ENCODE data around the gene WDR13.

DNA sequence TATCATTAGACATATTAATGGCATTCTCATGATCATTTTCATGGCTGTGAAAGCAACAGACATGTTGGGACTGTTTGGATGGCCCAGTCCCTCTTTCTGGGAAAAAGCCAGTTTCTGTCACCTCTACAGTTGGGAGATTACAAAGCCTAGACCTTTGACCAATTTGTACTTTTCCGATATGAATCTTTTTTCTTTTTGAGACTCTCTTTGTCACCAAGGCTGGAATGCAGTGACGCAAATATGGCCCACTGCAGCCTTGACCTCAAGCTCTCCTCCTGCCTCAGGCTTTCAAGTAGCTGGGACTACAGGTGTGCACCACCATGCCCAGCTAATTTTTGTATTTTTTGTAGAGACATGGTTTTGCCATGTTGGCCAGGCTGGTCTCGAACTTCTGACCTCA lies 48.4 kb upstream of the WDR13 start:
- TF ChIP-seq, protein P1, sequence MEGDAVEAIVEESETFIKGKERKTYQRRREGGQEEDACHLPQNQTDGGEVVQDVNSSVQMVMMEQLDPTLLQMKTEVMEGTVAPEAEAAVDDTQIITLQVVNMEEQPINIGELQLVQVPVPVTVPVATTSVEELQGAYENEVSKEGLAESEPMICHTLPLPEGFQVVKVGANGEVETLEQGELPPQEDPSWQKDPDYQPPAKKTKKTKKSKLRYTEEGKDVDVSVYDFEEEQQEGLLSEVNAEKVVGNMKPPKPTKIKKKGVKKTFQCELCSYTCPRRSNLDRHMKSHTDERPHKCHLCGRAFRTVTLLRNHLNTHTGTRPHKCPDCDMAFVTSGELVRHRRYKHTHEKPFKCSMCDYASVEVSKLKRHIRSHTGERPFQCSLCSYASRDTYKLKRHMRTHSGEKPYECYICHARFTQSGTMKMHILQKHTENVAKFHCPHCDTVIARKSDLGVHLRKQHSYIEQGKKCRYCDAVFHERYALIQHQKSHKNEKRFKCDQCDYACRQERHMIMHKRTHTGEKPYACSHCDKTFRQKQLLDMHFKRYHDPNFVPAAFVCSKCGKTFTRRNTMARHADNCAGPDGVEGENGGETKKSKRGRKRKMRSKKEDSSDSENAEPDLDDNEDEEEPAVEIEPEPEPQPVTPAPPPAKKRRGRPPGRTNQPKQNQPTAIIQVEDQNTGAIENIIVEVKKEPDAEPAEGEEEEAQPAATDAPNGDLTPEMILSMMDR (IDR thresholded peaks at IDR 0.05), result no peak
- TF ChIP-seq POLR2A (IDR thresholded peaks at IDR 0.05), result no peak
